Rectal smooth muscle tissue (tissue), 1 donor: ENCODE data around the gene SP6.

Source experiments
- H3K27ac ChIP-seq: one replicate; pipeline ENCODE4 v1.7.0; 2013; ENCODE audit warnings: low read depth, low read length, inconsistent platforms
- H3K27me3 ChIP-seq: one replicate; pipeline ENCODE4 v1.7.0; 2013; ENCODE audit warnings: low read length; ENCODE audit not compliant: control insufficient read depth, insufficient read depth
- H3K36me3 ChIP-seq: one replicate; pipeline ENCODE4 v1.7.0; 2013; ENCODE audit warnings: low read length; ENCODE audit not compliant: control insufficient read depth, insufficient read depth
- H3K4me1 ChIP-seq: one replicate; pipeline ENCODE4 v1.7.0; 2013; ENCODE audit warnings: low read length; ENCODE audit not compliant: control insufficient read depth, insufficient read depth
- H3K4me3 ChIP-seq: one replicate; pipeline ENCODE4 v1.7.0; 2013; ENCODE audit warnings: low read length
- H3K9ac ChIP-seq: one replicate; pipeline ENCODE4 v1.7.0; 2013; ENCODE audit warnings: low read length

SP6 gene

DNA sequence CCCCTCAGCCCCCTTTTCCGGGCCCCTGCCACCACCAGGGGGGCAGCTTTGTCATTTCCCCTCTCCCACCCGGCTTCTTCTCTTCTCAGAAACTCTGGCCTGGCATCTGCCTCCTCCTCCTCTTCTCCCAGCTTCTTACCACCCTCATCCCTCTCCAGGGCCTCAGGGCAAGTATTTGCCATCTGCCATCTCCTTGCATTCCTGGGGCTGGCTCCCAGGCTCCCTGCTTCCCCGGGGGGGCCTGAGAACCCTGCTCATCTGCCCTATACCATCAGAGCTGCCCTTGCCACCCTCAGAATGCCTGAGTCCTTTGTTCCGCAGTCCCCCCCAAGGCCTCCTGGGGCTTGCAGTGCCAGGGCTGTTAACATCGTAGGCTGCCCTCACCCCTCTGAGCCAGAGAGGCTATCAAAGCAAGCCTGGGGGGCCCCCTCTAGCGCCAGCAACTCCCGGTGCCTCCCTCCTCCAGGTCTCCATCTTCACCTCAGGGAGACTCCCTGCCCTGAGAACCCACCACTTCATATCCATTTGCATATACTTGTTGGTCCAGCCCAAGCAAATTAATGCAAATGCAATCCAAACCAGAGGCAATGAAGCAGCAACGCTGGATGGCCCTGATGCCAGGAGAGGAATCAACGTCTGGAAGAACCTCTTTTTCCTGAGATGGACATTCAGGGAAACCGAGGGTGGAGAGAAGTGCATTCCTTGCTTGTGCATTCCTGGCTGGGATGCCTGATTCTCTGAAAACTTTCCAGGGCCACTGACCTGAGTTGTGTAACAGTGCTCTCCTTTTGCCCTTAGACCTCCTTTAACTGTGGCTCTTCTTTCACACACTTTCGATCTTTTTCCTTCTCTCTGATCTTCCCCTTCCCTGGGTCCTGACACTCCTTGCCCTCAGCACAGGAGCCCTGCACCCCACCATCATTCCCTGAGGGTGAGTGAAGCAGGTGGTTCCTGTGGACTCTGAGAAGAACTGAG lies 24.3 kb upstream of the SP6 start:
- Histone ChIP-seq H3K4me1 (no peaks in the 10 kb centered on the region), H3K27ac (no peak overlapping the region), H3K4me3 (no peak overlapping the region), H3K27me3 (peaks cover 12% of the 10 kb centered on the region), H3K36me3 (no peaks in the 10 kb centered on the region), H3K9ac (no peak overlapping the region)

- Histone ChIP-seq H3K9ac (no peak overlapping the region), H3K27ac (no peak overlapping the region), H3K4me3 (no peak overlapping the region), H3K4me1 (no peaks in the 10 kb centered on the region), H3K36me3 (no peaks in the 10 kb centered on the region), H3K27me3 (peaks cover 12% of the 10 kb centered on the region)
Observed at GRCh38 chr17:47873200-47874090, 22.5 kb upstream of the SP6 start.

DNA sequence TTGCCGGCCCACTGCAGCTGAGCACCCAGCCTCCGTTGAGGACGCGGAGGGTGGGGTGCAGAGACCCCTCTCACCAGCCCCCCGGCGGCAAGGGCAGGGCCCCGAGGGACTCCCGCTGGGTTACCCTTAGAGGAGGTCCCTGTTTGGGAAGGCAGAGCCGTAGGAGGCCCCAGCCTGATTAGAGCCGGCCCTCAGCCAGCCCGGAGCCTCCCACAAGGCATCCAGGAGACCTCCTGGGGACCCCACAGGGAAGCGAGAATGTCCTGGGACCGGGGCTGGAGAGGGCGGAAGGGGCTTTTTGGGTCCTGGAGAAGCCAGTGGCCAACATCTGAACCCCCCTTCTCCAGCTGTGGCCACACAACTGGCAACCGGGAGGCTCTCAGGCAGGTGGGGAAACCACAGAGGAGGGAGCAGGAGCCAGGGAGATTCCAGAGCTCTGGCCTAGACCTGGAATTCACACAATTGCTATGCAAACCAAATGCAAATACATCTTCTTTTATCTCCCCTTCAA lies 21.7 kb upstream of the SP6 start:
- H3K27ac ChIP-seq = no peak overlapping the region
- peaks cover 12% of the 10 kb centered on the region for H3K27me3 ChIP-seq

DNA sequence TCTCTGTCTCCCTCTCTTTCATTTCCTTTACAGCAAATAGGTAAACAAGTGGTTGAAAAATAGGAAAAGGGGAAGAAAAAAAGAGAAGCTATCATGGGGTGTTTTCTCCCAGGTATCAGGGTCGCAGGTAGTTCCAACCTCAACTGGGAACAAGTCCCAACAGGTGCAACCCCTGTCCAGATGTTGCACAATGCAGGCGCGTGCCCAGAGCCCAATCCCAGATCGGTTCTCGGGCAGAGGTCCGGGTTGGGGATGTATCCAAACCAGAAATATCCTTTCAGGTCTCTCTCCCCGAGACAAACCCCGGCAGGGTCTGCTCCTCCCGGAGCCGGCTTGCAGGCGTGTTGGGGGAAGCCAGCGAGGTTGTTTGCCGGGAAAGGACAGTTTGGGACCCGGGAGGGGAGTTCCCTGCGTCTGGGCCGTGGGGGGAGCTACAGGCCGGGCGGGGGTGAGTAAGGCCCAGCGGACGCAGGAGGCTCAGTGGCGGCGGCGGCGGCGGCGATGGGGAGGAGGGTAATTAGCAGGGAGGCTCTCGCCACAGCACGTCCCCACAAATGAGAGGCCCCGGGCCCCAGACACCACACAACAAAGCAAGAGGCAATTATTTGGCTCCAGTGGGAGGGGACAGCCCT lies 21.2 kb upstream of the SP6 start:
- peaks cover 12% of the 10 kb centered on the region for H3K27me3 ChIP-seq
- no peak overlapping the region for H3K27ac ChIP-seq

More for the DNA sequence above, 21.7 kb upstream of the SP6 start:
- Histone ChIP-seq H3K4me3 (no peak overlapping the region), H3K9ac (no peak overlapping the region), H3K36me3 (no peaks in the 10 kb centered on the region), H3K4me1 (no peaks in the 10 kb centered on the region)

DNA sequence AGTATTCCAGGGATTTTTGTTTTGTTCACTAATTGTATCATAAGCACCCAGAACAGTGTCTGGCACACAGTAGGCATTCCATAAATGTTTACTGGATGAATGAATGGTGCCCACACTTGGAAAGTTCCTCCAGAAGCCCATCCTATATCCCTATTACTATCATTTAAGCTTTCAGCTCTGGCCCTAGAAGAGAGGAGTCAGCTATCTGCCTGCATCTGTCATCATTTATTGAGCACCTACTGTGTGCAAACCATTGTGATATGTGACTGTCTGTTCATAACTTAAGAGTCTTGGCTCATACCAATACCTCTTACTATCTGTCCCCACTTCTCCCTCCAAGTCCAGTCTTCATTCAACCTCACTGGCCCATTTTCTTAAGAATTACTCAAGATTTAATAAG lies 20.1 kb upstream of the SP6 start:
- no peak overlapping the region for H3K4me3 ChIP-seq
- H3K27me3 ChIP-seq = peaks cover 14% of the 10 kb centered on the region
- no peak overlapping the region for H3K9ac ChIP-seq
- H3K36me3 ChIP-seq = no peaks in the 10 kb centered on the region
- H3K27ac ChIP-seq = no peak overlapping the region
- H3K4me1 ChIP-seq = no peaks in the 10 kb centered on the region

More for the DNA sequence above, 21.2 kb upstream of the SP6 start:
- Histone ChIP-seq H3K4me1 (no peaks in the 10 kb centered on the region), H3K4me3 (no peak overlapping the region), H3K36me3 (no peaks in the 10 kb centered on the region), H3K9ac (no peak overlapping the region)

DNA sequence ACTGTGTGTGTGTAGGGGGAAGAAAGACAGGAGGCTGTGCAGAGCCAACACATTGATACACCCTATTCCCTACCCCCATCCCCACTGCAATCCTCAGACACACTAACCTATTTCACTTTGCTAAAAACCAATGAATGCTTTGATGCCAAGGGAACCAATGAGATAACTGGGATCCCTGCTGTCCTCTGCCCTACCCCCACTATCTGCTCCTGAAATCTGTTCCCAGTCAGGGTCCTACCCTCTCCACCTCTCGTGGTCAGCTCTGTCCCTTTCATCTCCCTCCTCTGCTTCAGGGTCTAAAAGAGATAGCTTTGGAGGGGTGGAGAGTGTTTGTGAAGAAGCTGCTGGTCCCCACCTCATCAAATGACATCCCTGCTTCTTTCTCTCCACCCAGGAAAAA lies 19.1 kb upstream of the SP6 start:
- no peak overlapping the region for H3K27ac ChIP-seq
- no peak overlapping the region for H3K4me3 ChIP-seq
- no peak overlapping the region for H3K9ac ChIP-seq
- H3K36me3 ChIP-seq = no peaks in the 10 kb centered on the region
- H3K4me1 ChIP-seq = no peaks in the 10 kb centered on the region
- peaks cover 12% of the 10 kb centered on the region for H3K27me3 ChIP-seq

- Histone ChIP-seq H3K4me1 (no peaks in the 10 kb centered on the region), H3K27me3 (peaks cover 13% of the 10 kb centered on the region), H3K4me3 (no peak overlapping the region), H3K27ac (no peak overlapping the region), H3K36me3 (no peaks in the 10 kb centered on the region), H3K9ac (no peak overlapping the region)
Observed at GRCh38 chr17:47869114-47869513, 18.2 kb upstream of the SP6 start.

DNA sequence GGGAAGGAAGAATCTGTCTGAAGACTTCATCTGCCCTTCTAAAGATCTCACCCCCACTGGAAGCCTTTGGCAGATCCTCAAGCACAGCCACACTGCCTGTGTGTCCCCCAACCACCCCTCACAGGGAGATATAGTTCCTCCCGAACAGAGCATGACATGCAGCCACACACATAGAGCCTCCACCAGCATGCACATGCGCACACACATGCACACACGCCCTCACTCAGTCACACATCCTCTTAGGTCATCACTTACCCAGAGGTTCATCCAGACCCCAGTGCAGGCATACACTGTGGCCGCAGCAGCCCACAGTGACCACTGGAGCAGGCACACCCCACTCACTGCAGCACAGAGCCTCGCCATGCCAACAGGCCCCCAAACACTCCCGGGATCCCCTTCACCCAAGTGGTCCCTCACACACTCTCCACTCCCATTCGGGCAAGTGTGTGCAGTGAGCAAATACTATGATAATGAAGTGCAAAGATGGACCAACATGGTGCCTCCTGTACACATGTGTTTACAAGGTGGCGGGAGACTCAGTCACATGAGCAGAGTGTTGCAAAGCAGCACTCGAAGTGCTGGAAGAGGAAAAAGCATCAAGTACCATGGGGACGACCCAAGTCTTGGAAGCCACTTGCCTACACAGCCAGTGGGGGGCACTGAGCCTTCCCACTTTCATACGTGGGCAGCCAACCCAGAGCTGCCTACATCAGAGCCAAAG lies 17.0 kb upstream of the SP6 start:
- Histone ChIP-seq H3K9ac (no peak overlapping the region), H3K4me3 (no peak overlapping the region), H3K4me1 (no peaks in the 10 kb centered on the region), H3K36me3 (no peaks in the 10 kb centered on the region), H3K27ac (no peak overlapping the region), H3K27me3 (peaks cover 11% of the 10 kb centered on the region)

DNA sequence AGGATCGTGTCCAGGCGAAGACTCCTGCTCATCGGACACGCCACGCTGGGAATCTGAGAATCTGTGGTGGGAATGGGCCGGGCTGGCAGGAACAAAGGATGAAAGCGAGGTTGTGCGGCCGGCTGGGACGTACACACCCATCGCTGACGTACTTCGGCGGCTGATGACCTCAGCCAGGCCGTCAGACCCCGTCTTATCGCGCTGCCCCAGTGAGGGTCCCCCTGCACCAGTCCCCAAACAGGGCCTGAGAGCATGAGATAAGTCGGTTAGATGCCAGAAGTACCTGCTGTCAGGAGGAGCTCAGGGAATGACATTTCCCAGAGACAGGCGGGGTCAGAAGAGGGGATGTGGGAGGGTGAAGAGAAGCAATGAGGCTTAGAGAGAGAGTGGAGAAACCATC lies 16.0 kb upstream of the SP6 start:
- H3K36me3 ChIP-seq = no peaks in the 10 kb centered on the region
- no peak overlapping the region for H3K9ac ChIP-seq
- H3K4me1 ChIP-seq = no peaks in the 10 kb centered on the region
- no peak overlapping the region for H3K27ac ChIP-seq
- peaks cover 11% of the 10 kb centered on the region for H3K27me3 ChIP-seq
- H3K4me3 ChIP-seq = no peak overlapping the region

- no peak overlapping the region for H3K9ac ChIP-seq
- H3K27me3 ChIP-seq = peaks cover 7% of the 10 kb centered on the region
- no peaks in the 10 kb centered on the region for H3K36me3 ChIP-seq
- no peaks in the 10 kb centered on the region for H3K4me1 ChIP-seq
- no peak overlapping the region for H3K27ac ChIP-seq
- no peak overlapping the region for H3K4me3 ChIP-seq
Observed at GRCh38 chr17:47864791-47865216, 13.8 kb upstream of the SP6 start.

- Histone ChIP-seq H3K36me3 (no peaks in the 10 kb centered on the region), H3K4me3 (no peak overlapping the region), H3K9ac (no peak overlapping the region), H3K27me3 (peaks cover 7% of the 10 kb centered on the region), H3K4me1 (no peaks in the 10 kb centered on the region), H3K27ac (no peak overlapping the region)
Observed at GRCh38 chr17:47862621-47863440, 11.9 kb upstream of the SP6 start.
